K562 treated with DMSO at 1 percent for 48 hours (cell line): Measurements from ENCODE around the gene ABHD12. TPM values are rescaled to one million over a fixed set of nuclear protein-coding genes. Genes with fewer than 3 reads are reported as not detected.

Source experiments
- total RNA-seq: library from RNA; unstranded; fragments of 300-600 nt; gene quantifications from 2 replicates; pipeline ENCODE4 v1.2.3, GENCODE V29; 2022; ENCODE audit warnings: low replicate concordance; ENCODE audit errors: extremely low read depth

The ABHD12 gene
- not detected in 2 replicates for total RNA-seq

DNA sequence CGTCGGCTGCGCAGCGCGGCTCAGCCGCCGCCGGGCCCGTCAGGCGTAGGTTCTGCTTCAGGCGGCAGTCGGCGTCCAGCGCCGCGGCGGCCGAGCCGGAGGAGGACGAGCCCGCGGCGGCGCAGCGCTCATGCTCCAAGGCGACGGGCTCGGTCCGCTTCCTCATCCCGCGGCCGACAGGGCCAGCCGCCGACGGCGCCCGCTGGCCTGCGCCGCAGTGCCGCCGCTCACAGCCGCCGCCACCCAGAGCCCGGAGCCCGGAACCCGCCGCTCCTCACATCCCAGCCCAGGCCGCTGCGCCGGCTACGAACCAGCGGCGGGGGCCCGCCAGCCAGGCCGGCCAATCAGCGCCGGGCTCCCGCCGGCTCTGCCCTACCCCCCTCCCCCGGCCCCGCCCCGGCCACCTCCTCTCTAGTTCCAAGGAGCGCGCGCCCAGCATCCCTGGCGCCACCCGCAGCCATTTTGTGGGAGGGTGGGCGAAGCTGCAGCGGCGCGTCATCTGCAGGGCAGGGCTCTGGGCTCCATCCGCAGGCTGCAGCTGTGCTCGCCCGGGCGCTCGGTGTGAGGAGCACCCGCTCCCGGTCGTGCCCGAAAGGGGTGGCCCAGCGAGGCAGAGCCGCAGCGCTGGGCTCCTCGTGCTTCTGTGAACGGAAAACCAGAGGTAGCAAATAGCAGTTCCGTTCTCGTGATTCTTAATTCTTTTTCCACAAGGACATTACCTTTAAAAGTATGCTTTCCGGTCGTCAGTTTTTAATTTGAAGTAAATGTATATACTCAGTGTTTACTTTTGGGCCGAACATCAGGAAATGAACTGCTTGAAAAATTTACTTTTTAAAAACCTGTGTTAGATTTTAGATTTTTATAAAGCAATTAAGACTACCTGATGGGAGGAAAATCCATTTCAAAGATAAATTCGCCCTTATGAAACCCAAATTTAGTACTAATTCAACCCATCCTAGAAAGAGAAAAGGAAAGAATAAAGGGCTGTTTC is at the start of gene ABHD12:
Gene ABHD12, minus strand, starts transcription at position 298 of the 991 bp plus-strand sequence. Its CDS starts 132 bp downstream, at position 166.

DNA sequence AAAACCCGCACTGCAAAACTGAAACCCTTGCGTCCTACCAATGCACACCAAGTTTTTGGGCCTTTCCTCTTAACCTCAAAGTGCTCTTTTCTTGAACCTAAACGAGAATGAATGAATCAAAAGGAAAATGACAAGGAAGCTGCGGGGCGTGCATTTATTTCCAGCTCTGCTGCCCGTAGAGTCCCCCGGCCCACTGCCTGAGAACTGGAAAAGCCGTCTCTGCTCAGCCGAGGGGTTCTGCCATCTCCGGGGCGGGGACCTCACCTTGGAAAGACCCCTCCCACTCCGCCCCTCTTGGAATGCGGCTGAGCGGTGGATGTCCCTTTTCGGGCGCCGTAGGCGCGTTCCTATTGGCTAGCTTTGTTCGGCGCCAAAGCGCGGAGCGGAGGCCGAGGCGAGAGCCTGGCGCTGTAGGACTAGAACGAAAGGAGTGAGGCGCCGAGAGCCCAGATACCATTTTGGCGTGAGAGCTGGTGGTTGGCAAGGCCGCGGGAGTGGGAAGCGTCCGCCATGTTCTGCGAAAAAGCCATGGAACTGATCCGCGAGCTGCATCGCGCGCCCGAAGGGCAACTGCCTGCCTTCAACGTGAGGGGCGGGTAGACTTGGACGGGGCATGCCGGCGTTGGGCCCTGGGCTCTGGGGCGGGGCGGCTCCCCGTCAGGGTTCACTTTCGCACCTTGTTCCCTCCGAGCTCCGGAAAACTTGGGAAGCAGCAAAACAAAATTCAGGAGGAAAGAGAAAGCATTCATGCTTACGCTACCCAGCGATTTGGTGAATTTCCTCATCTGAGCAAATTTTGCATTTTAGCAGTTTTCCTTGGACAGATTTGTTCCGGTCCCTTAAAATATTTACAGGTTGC is 16.9 kb upstream of the ABHD12 start, which contains the start of gene GINS1:
Gene GINS1, plus strand, starts transcription at position 363 of the 859 bp plus-strand sequence. Its CDS starts 148 bp downstream, at position 511.

Other genes starting within 250 kb of the ABHD12 start
- gene ENTPD6, start 195.1 kb downstream of the ABHD12 start, total RNA-seq, result not detected in 2 replicates
- gene PYGB, start 142.8 kb downstream of the ABHD12 start, total RNA-seq, result not detected in 2 replicates
- not detected in 2 replicates for gene GINS1, start 16.8 kb upstream of the ABHD12 start, total RNA-seq
- gene NINL, start 194.7 kb upstream of the ABHD12 start, total RNA-seq, result not detected in 2 replicates
- gene NANP, start 233.2 kb upstream of the ABHD12 start, total RNA-seq, result not detected in 2 replicates